Epithelial cell of esophagus (primary cell): Measurements from ENCODE around the gene ZNF625.
A peak's percentile ranks its signal among the peaks of the same experiment; 100 is the strongest.

Source experiments
- DNase-seq: peaks from one replicate; pipeline ENCODE4 v3.0.0; 2010; ENCODE audit warnings: low read depth
- H3K4me3 ChIP-seq: 2 replicates; pipeline ENCODE4 v1.5.1; 2011; ENCODE audit warnings: mild to moderate bottlenecking, low read length, control low read depth
- CTCF ChIP-seq: IDR thresholded peaks from 2 replicates; pipeline ENCODE4 v1.5.1; 2011; ENCODE audit warnings: low read depth, mild to moderate bottlenecking, low read length, control low read depth, inconsistent platforms; ENCODE audit not compliant: insufficient read depth; ENCODE audit errors: missing control alignments

ZNF625 gene

GRCh38 chr19:12159773-12160414, 3.4 kb upstream of the ZNF625 start:
- DNase-seq = no peak
- H3K4me3 ChIP-seq = no peak overlapping the region
- no peak for TF ChIP-seq CTCF

DNA sequence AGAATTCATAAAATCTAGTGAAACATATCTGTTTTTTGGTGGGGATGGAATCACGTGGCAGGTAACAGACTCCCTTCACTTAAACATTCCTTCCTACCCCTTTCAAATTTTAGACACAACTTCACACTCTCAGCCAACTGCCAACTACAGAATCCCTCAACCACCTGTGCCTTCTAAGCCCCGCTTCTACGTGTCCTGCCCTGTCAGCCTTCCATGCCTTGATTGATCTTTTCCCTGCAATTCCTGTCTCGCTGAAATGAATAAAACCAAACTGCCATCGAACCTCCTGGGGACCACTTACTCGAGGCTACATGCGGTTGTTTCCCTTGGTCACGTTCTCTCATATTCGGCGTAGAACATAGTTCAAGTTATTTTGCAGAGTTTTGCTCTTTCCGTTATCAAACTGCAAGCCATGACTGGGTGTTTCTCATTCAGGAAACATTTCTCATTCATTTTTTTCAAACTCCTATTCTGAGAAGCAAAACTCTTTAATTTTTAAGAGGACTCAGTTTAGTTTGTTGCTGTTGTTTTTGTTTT, 1.1 kb downstream of the ZNF625 start:
- TF ChIP-seq CTCF = no peak
- no peak for DNase-seq
- H3K4me3 ChIP-seq = peak overlapping the region; percentile 79

GRCh38 chr19:12145348-12145747, 11.2 kb downstream of the ZNF625 start:
- no peak overlapping the region for H3K4me3 ChIP-seq
- DNase-seq = no peak
- TF ChIP-seq CTCF = no peak

- H3K4me3 ChIP-seq = no peak overlapping the region
- no peak for TF ChIP-seq CTCF
- DNase-seq = no peak
These were observed 15.2 kb downstream of the ZNF625 start for GRCh38 chr19:12141405-12141736.

DNA sequence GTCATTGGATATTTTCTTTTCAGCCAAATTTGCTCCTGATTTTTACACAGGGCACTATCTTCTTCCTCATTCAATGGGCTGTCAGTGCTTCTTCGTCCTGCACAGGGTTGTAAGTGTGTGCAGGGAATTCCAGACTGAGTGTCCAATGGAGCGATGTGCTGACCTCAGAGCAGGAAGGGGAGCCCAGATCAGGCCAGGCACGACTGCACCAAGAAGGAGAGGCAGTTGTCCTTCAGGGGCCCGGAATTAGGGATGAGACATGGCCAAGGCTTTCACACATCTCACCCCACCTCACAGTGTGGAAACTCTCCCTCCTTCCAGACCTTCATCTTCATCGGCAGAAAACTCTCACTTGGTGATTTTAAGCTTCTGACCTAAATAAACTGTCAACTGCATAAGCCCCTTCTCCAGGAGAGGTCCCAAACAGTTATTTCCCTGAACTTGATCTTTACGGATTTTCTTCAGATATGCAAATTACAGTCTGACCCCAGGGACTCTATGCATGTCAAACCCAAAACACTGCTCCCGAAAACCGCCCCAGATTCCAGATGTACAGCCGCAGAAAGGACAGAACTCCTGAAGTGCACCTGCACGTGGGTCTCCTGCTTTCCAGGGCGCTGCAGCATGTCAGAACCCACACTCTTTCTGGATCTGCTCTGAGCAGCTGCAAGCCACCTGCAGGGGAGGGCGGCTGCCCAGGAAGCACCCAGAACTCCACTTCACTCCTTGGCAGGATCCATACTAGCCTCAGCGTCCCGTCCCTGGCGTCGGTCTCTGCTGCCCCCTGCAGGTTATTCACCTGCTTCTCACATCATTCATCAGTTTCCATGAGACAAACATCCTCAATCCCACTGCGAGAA, 15.8 kb downstream of the ZNF625 start:
- peak; percentile 92 for TF ChIP-seq CTCF
- peak; percentile 89 for DNase-seq
- peak overlapping the region; percentile 85 for H3K4me3 ChIP-seq

DNA sequence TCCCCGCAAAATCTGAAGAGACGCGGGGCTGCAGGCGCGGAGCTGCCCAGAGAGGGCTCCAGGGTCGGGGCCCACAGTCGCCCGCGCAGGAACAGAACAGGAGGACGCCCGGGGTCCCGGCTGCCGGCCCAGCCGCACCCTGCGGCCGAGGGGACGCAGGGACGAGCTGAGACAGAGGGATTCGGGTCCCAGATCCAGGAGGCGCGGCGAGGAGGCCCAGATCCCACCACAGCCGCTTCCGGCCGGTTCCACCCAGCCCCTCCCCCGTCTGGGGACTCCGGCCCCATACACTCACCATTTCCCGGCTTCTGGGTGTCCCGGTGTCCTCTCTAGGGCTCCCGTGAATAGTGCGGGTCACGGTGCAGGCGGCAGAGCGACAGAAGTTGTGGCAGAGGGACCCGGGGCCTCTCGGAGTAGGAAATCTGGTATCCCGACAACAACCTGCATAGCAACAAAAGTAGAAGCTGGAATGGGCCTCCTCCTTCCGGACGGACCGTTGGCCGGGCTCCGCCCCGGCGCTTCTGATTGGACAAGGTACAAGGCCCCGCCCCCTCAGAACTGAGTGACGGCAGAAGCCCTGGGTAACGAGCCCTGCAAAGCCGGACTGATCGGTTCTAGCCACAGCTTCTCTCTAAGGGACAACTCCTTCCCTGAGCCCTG, 16.5 kb downstream of the ZNF625 start, which contains the start of gene ZNF20:
TSS of gene ZNF20 (minus strand) at position 466 of the 660 bp plus-strand sequence. CDS start at position 298, 168 bp downstream.
- no peak for TF ChIP-seq CTCF
- peak within 1 kb of the TSS; percentile 85 for H3K4me3 ChIP-seq
- DNase-seq = peak; percentile 97
